Measurements from ENCODE around the gene PHYKPL.

- no peak for TF ChIP-seq POLR2A (IDR thresholded peaks at IDR 0.05; ENCODE audit: low read length)
- TF ChIP-seq GATA1 (IDR thresholded peaks at IDR 0.05; ENCODE audit: low read depth, low read length) = no peak
These were observed 29.3 kb upstream of the PHYKPL start for GRCh38 chr5:178261666-178262600.

Measured in erythroblast (primary cell).